Measurements from ENCODE around the gene ETS1. TPM values are rescaled to one million over a fixed set of nuclear protein-coding genes. Genes with fewer than 3 reads are reported as not detected.
A peak's percentile ranks its signal among the peaks of the same experiment; 100 is the strongest.
"Not testable (repeated sequence)": the region's sequence is repeated elsewhere in the genome, so short reads cannot be mapped to it uniquely, and the experiment has no call there.

ETS1 gene
- total RNA-seq, 1 donor from 2014 or later, result 62.7 TPM

DNA sequence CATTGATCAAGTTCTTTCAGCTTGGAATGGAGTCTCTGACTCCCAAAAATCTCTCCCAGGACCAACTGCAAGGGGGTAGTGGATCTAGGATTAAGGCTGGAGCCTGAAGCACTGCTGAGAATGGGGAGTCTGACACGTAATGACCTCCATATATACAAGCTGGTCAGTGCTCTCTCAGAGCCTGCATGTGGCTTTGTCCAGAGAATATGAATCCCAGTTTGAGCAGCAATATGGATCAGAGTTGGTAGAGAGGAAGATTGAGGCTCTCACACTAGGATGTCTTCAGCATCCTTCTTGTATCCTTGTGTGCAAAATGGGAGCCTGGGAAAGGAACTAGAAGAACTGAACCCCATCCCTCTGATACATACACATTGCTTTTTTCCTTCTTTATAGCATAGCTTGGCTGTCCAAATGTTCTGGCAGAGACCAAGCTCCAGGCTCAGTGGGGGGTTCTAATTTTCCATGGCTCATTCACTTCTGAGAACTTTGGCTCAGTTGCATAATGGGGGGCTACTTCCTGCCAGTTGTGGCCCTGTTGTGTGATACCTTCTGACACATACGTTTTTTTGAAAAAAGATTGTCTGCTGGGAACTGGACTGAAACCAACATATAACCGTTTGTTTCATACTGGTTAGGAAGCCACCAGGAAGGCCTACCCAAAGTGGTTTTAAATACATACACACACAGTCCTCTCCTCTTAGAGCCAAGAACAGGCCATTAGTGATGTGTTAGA lies 138.2 kb downstream of the ETS1 start:
- Histone ChIP-seq H3K36me3 (ENCODE audit: control insufficient read depth, insufficient read depth, low read length) (no peaks in the 10 kb centered on the region), H3K4me3 (ENCODE audit: low read depth, low read length) (no peak overlapping the region), H3K27me3 (ENCODE audit: control insufficient read depth, insufficient read depth, low read length) (no peaks in the 10 kb centered on the region)
- no peak for DNase-seq (ENCODE audit: low read depth)
- TF ChIP-seq, protein P1, sequence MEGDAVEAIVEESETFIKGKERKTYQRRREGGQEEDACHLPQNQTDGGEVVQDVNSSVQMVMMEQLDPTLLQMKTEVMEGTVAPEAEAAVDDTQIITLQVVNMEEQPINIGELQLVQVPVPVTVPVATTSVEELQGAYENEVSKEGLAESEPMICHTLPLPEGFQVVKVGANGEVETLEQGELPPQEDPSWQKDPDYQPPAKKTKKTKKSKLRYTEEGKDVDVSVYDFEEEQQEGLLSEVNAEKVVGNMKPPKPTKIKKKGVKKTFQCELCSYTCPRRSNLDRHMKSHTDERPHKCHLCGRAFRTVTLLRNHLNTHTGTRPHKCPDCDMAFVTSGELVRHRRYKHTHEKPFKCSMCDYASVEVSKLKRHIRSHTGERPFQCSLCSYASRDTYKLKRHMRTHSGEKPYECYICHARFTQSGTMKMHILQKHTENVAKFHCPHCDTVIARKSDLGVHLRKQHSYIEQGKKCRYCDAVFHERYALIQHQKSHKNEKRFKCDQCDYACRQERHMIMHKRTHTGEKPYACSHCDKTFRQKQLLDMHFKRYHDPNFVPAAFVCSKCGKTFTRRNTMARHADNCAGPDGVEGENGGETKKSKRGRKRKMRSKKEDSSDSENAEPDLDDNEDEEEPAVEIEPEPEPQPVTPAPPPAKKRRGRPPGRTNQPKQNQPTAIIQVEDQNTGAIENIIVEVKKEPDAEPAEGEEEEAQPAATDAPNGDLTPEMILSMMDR (IDR thresholded peaks at IDR 0.05; ENCODE audit: insufficient read depth, low read length, severe bottlenecking), result no peak
- FAIRE-seq, result peak; percentile 66

DNA sequence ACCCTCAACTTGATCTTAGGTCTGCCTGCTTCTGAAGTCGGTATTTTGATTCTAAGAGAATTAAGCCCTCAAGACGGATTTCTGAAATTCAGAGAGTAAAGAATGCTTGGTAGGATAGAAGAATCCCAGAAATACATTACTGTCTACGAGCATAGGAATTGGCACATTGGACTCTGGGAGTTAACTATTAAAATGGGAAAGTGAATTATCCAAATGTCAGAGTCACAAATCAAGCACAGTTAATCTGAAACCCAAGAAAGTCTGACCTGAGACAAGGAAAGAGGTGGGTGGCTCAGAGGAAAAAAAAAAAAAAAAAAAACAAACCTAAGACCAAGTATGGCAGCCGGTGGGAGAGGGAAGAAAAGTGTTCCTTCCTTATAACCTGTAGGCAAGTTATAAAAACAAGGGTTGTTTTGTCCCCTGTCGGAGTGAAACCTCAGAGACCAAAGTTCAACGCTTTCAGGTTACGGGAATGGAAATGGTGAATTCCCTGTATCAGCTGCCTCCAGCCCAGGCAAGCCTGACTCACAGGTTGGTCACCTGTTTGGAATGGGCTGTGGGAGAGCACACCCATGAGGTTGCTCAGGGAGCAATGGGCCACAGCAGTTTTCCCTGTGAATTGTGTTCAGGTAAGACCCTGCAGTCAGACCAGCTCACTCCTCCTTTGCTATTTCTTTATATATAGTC lies 139.0 kb downstream of the ETS1 start:
- H3K27me3 ChIP-seq (ENCODE audit: control insufficient read depth, insufficient read depth, low read length), result no peaks in the 10 kb centered on the region
- DNase-seq (ENCODE audit: low read depth) (peak; percentile 94), FAIRE-seq (peak; percentile 87)
- TF ChIP-seq, protein P1 (IDR thresholded peaks at IDR 0.05; ENCODE audit: insufficient read depth, low read length, severe bottlenecking), result peak; percentile 43
- H3K36me3 ChIP-seq (ENCODE audit: control insufficient read depth, insufficient read depth, low read length), result no peaks in the 10 kb centered on the region
- H3K4me3 ChIP-seq (ENCODE audit: low read depth, low read length), result no peak overlapping the region

DNA sequence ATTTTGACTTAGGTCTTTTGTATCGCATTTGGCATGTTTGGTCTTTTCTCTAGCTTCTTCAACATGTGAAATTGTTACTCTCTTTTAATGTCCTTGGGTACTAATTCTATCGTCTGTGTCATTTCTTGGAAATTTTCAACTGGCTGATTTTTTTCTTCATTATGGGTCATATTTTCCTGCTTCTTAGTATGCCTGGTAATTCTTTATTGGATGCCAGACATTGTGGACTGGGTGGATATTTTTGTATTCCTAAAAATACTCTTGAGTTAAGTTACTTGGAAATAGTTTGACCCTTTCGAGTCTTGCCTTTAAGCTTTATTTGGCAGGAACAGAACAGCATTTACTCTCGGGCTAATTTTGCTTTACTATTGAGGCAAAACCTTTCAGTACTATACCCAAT lies 140.1 kb downstream of the ETS1 start:
- Histone ChIP-seq H3K36me3 (ENCODE audit: control insufficient read depth, insufficient read depth, low read length) (no peaks in the 10 kb centered on the region), H3K27me3 (ENCODE audit: control insufficient read depth, insufficient read depth, low read length) (no peaks in the 10 kb centered on the region), H3K4me3 (ENCODE audit: low read depth, low read length) (no peak overlapping the region)
- DNase-seq (ENCODE audit: low read depth), result no peak
- TF ChIP-seq, protein P1 (IDR thresholded peaks at IDR 0.05; ENCODE audit: insufficient read depth, low read length, severe bottlenecking), result no peak
- no peak for FAIRE-seq

DNA sequence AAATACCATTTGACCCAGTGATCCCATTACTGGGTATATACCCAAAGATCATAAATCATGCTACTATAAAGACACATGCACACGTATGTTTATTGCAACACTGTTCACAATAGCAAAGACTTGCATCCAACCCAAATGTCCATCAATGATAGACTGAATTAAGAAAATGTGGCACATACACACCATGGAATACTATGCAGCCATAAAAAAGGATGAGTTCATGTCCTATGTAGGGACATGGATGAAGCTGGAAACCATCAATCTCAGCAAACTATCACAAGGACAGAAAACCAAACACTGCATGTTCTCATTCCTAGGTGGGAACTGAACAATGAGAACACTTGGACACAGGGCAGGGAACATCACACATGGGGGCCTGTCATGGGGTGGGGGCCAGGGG lies 141.4 kb downstream of the ETS1 start:
- FAIRE-seq, result not testable (repeated sequence)

DNA sequence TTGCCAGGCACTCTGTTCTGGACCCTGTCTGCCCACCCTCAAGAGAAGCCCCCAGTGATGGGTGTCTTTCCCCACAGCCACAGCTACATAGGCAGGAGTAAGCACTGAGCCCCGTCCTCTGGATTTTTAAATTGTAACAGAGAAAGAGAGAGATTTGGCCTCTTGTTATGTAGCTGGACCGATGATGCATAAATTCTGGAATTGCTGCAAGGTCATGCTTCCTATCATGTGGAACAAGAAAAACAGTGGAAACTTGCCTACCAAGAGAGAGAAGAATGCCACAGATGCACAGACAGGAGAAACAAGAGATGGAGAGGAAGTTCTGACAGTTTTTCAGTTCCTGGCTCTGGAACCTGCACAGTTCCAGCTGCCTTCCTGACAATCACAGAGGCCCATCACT lies 150.2 kb downstream of the ETS1 start:
- Histone ChIP-seq H3K27me3 (ENCODE audit: control insufficient read depth, insufficient read depth, low read length) (no peaks in the 10 kb centered on the region), H3K4me3 (ENCODE audit: low read depth, low read length) (no peak overlapping the region), H3K36me3 (ENCODE audit: control insufficient read depth, insufficient read depth, low read length) (no peaks in the 10 kb centered on the region)
- FAIRE-seq, result no peak
- TF ChIP-seq, protein P1 (IDR thresholded peaks at IDR 0.05; ENCODE audit: insufficient read depth, low read length, severe bottlenecking), result no peak
- no peak for DNase-seq (ENCODE audit: low read depth)

More for the DNA sequence above, 141.4 kb downstream of the ETS1 start:
- DNase-seq (ENCODE audit: low read depth); H3K27me3 ChIP-seq (ENCODE audit: control insufficient read depth, insufficient read depth, low read length); H3K36me3 ChIP-seq (ENCODE audit: control insufficient read depth, insufficient read depth, low read length); H3K4me3 ChIP-seq (ENCODE audit: low read depth, low read length): not testable (repeated sequence)

DNA sequence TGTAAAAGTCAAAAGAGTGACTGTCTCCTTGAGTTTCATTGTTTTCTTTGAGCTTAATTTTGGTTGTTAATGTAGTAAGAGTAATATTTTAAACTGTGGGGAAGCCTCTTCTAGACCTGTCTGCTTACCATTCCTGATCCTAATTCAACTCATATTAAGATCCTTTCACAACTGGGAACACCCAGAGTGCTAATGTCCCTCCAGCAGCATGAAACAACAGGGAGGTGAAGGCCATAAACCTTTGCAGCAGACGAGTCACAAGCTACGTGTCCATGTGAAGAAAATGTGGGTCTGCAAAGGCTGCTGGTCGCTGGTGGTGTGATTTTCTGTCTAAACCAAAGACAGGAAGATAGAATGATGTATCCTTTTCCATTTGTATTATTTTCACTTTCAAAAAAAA lies 152.5 kb downstream of the ETS1 start:
- DNase-seq (ENCODE audit: low read depth), result no peak
- no peaks in the 10 kb centered on the region for H3K36me3 ChIP-seq (ENCODE audit: control insufficient read depth, insufficient read depth, low read length)
- FAIRE-seq, result no peak
- TF ChIP-seq, protein P1 (IDR thresholded peaks at IDR 0.05; ENCODE audit: insufficient read depth, low read length, severe bottlenecking), result no peak
- no peaks in the 10 kb centered on the region for H3K27me3 ChIP-seq (ENCODE audit: control insufficient read depth, insufficient read depth, low read length)
- H3K4me3 ChIP-seq (ENCODE audit: low read depth, low read length), result no peak overlapping the region

Data from bronchial epithelial cell (primary cell).